ENCODE measurements around the gene TPST1. TPM values are rescaled to one million over a fixed set of nuclear protein-coding genes. Genes with fewer than 3 reads are reported as not detected.
"Not testable (repeated sequence)": the region's sequence is repeated elsewhere in the genome, so short reads cannot be mapped to it uniquely, and the experiment has no call there.

The TPST1 gene
- polyA plus RNA-seq, 4 donors: 0.22 to 8.5 (median 4.1) TPM

DNA sequence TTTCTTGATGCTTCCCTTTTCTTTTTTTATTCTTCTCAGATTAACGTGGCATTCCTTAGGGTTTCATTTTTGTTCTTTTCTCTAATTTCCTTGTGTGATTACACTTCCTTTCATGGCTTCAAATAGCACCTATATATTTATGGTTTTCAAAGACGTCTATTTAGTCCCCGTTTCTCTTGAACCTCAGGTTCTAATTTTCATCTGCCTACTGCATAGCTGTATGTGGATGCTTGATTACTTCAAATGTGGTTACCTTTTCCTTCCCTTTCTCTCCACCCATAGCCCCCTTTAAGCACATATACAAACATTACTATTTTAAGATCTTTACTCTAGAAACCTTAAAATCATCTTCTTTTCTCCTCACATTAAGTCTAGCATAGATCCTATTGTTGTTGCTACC lies 2.4 kb downstream of the TPST1 start:
- DNase-seq: no peak
- peaks cover 0 to 4% (median 2%) of the 10 kb centered on the region in 3 donors for H3K4me1 ChIP-seq (ENCODE audit: control insufficient read depth in 3 of 3, insufficient read depth in 2 of 3, low read depth in 1 of 3, low read length in 2 of 3)
- H3K27me3 ChIP-seq (ENCODE audit: control insufficient read depth in 3 of 3, insufficient read depth in 3 of 3, low read length in 3 of 3): peaks cover 0 to 8% (median 0%) of the 10 kb centered on the region in 3 donors
- H3K4me3 ChIP-seq (ENCODE audit: low read depth in 1 of 3, low read length in 3 of 3): no peak overlapping the region
- no peak for FAIRE-seq
- WGBS, 3 donors: 39 to 51% (median 40%) methylated on average over 3 of the region's 3 CpGs
- H3K36me3 ChIP-seq (ENCODE audit: control insufficient read depth in 3 of 3, insufficient read depth in 2 of 3, low read depth in 1 of 3, low read length in 3 of 3): peaks cover 0 to 2% (median 0%) of the 10 kb centered on the region in 3 donors
- H3K27ac ChIP-seq (ENCODE audit: low read depth in 1 of 3, low read length in 2 of 3): no peak overlapping the region
- no peaks in the 10 kb centered on the region for H3K9me3 ChIP-seq (ENCODE audit: control insufficient read depth in 2 of 2, insufficient read depth in 1 of 2, low read depth in 1 of 2, low read length in 1 of 2)

DNA sequence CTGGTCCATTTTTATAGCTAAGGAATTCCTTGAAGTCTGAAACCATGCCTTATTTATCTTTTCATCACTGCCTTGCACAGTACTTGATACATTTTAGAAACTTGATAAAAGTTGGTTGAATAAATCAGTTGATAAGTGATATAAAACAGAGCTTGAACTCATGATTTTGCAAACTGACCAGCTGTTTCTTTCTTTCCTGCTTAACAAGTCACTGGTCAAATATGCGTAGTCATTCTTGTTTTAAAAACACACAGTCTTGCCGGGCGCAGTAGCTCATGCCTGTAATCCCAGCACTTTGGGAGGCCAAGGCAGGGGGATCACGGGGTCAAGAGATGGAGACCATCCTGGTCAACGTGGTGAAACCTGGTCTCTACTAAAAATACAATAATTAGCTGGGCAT lies 6.3 kb downstream of the TPST1 start:
- Histone ChIP-seq H3K27ac (ENCODE audit: low read depth in 1 of 3, low read length in 2 of 3) (no peak overlapping the region), H3K36me3 (ENCODE audit: control insufficient read depth in 3 of 3, insufficient read depth in 2 of 3, low read depth in 1 of 3, low read length in 3 of 3) (peaks cover 0 to 2% (median 0%) of the 10 kb centered on the region in 3 donors)
- no peak for FAIRE-seq

DNA sequence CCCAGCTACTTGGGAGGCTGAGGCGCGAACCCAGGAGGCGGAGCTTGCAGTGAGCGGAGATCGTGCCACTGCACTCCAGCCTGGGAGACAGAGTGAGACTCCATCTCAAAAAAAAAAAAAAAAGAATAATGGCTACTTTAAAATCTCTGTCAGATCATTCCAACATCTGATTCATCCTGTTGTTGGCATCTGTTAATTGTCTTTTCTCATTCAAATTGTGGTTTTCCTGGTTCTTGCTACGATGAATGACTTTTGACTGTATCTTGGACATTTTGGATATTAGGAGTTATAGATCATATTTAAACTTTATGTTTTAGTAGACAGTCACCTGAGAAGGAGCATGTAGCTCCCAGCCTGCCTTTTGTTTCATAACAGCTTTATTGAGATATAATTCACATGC lies 8.5 kb downstream of the TPST1 start:
- H3K9me3 ChIP-seq (ENCODE audit: control insufficient read depth in 2 of 2, insufficient read depth in 1 of 2, low read depth in 1 of 2, low read length in 1 of 2): no peaks in the 10 kb centered on the region
- no peaks in the 10 kb centered on the region for H3K27me3 ChIP-seq (ENCODE audit: control insufficient read depth in 3 of 3, insufficient read depth in 3 of 3, low read length in 3 of 3)
- H3K36me3 ChIP-seq (ENCODE audit: control insufficient read depth in 3 of 3, insufficient read depth in 2 of 3, low read depth in 1 of 3, low read length in 3 of 3): peaks cover 0 to 2% (median 0%) of the 10 kb centered on the region in 3 donors
- FAIRE-seq (no peak), DNase-seq (no peak)
- no peak overlapping the region for H3K27ac ChIP-seq (ENCODE audit: low read depth in 1 of 3, low read length in 2 of 3)
- WGBS, 3 donors: 92 to 98% (median 93%) methylated on average over 4 to 6 of the region's 6 CpGs
- no peaks in the 10 kb centered on the region for H3K4me1 ChIP-seq (ENCODE audit: control insufficient read depth in 3 of 3, insufficient read depth in 2 of 3, low read depth in 1 of 3, low read length in 2 of 3)
- H3K4me3 ChIP-seq (ENCODE audit: low read depth in 1 of 3, low read length in 3 of 3): no peak overlapping the region

More for the DNA sequence above, 6.3 kb downstream of the TPST1 start:
- no peaks in the 10 kb centered on the region for H3K9me3 ChIP-seq (ENCODE audit: control insufficient read depth in 2 of 2, insufficient read depth in 1 of 2, low read depth in 1 of 2, low read length in 1 of 2)
- DNase-seq: no peak
- H3K27me3 ChIP-seq (ENCODE audit: control insufficient read depth in 3 of 3, insufficient read depth in 3 of 3, low read length in 3 of 3): no peaks in the 10 kb centered on the region
- 69 to 84% (median 79%) methylated on average over 5 of the region's 5 CpGs for WGBS, 3 donors
- no peak overlapping the region for H3K4me3 ChIP-seq (ENCODE audit: low read depth in 1 of 3, low read length in 3 of 3)
- H3K4me1 ChIP-seq (ENCODE audit: control insufficient read depth in 3 of 3, insufficient read depth in 2 of 3, low read depth in 1 of 3, low read length in 2 of 3): no peaks in the 10 kb centered on the region

DNA sequence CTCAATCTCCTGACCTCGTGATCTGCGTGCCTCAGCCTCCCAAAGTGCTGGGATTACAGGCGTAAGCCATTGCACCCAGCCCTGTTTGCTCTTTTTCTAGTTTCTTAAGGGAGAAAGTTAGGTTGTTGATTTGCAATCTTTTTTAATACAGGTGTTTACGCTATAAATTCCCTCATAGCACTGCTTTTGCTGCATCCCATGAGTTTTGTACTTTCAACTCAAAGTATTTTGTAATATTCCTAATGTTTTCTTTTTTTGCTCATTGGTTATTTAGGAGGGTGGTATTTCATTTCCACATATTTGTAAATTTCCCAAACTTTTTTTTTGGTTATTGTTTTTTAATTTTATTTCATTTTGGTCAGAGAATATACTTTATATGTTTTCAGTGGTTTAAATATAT lies 11.6 kb downstream of the TPST1 start:
- FAIRE-seq (no peak), DNase-seq (no peak)
- H3K4me3 ChIP-seq (ENCODE audit: low read depth in 1 of 3, low read length in 3 of 3): no peak overlapping the region
- 91 to 99% (median 97%) methylated on average over 4 of the region's 4 CpGs for WGBS, 3 donors
- H3K36me3 ChIP-seq (ENCODE audit: control insufficient read depth in 3 of 3, insufficient read depth in 2 of 3, low read depth in 1 of 3, low read length in 3 of 3): peaks cover 0 to under 1% (median 0%) of the 10 kb centered on the region in 3 donors
- H3K9me3 ChIP-seq (ENCODE audit: control insufficient read depth in 2 of 2, insufficient read depth in 1 of 2, low read depth in 1 of 2, low read length in 1 of 2): no peaks in the 10 kb centered on the region
- no peaks in the 10 kb centered on the region for H3K27me3 ChIP-seq (ENCODE audit: control insufficient read depth in 3 of 3, insufficient read depth in 3 of 3, low read length in 3 of 3)
- H3K27ac ChIP-seq (ENCODE audit: low read depth in 1 of 3, low read length in 2 of 3): no peak overlapping the region
- H3K4me1 ChIP-seq (ENCODE audit: control insufficient read depth in 3 of 3, insufficient read depth in 2 of 3, low read depth in 1 of 3, low read length in 2 of 3): no peaks in the 10 kb centered on the region

DNA sequence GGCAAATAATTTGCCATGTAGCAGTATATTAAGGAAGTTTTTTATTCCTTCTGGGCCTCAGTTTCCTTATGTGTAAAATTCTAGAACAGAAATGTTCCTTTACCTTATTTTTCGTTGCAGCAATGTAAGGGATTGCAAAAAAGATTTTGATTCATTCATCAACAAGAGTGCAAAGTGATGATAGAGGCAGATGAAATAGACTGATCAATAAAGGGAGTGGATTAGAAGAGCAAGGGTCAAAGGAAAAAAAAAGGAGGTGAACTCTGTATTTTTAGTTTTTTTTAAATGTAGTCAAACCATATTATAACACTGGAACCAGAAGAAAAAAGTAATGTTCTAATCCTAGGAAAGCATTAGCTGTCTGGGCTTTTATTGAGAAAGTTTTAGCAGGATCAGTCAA lies 14.7 kb downstream of the TPST1 start:
- H3K27me3 ChIP-seq (ENCODE audit: control insufficient read depth in 3 of 3, insufficient read depth in 3 of 3, low read length in 3 of 3): no peaks in the 10 kb centered on the region
- H3K4me3 ChIP-seq (ENCODE audit: low read depth in 1 of 3, low read length in 3 of 3): no peak overlapping the region
- no peak overlapping the region for H3K27ac ChIP-seq (ENCODE audit: low read depth in 1 of 3, low read length in 2 of 3)
- 21 to 56% (median 29%) methylated on average over 1 of the region's 1 CpG for WGBS, 3 donors
- no peak for FAIRE-seq
- no peaks in the 10 kb centered on the region for H3K9me3 ChIP-seq (ENCODE audit: control insufficient read depth in 2 of 2, insufficient read depth in 1 of 2, low read depth in 1 of 2, low read length in 1 of 2)
- H3K36me3 ChIP-seq (ENCODE audit: control insufficient read depth in 3 of 3, insufficient read depth in 2 of 3, low read depth in 1 of 3, low read length in 3 of 3): no peaks in the 10 kb centered on the region
- no peaks in the 10 kb centered on the region for H3K4me1 ChIP-seq (ENCODE audit: control insufficient read depth in 3 of 3, insufficient read depth in 2 of 3, low read depth in 1 of 3, low read length in 2 of 3)
- no peak for DNase-seq

DNA sequence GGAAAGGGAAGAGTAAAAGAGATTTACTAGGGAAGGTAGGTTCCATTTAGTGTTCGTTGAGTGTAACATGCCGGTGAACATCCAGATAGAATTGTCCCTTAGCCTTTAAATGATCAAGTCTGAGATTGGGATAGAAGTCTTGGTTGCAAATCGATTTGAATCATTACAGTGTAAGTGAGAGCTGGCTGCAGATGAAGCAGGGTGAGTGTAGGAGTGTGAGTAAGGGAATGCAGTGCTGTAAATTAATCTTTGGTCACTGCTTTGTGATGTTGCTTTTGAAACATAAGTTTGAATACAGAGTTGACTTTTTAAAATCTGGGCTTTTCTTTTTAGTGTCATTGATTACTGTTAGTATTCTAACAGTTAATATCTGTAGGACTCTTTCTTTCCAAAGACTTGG lies 16.3 kb downstream of the TPST1 start:
- Histone ChIP-seq H3K4me1 (ENCODE audit: control insufficient read depth in 3 of 3, insufficient read depth in 2 of 3, low read depth in 1 of 3, low read length in 2 of 3) (no peaks in the 10 kb centered on the region), H3K27ac (ENCODE audit: low read depth in 1 of 3, low read length in 2 of 3) (no peak overlapping the region), H3K9me3 (ENCODE audit: control insufficient read depth in 2 of 2, insufficient read depth in 1 of 2, low read depth in 1 of 2, low read length in 1 of 2) (no peaks in the 10 kb centered on the region), H3K36me3 (ENCODE audit: control insufficient read depth in 3 of 3, insufficient read depth in 2 of 3, low read depth in 1 of 3, low read length in 3 of 3) (no peaks in the 10 kb centered on the region), H3K27me3 (ENCODE audit: control insufficient read depth in 3 of 3, insufficient read depth in 3 of 3, low read length in 3 of 3) (no peaks in the 10 kb centered on the region), H3K4me3 (ENCODE audit: low read depth in 1 of 3, low read length in 3 of 3) (no peak overlapping the region)
- FAIRE-seq (no peak), DNase-seq (no peak)
- 78 to 84% (median 79%) methylated on average over 3 of the region's 3 CpGs for WGBS, 3 donors

DNA sequence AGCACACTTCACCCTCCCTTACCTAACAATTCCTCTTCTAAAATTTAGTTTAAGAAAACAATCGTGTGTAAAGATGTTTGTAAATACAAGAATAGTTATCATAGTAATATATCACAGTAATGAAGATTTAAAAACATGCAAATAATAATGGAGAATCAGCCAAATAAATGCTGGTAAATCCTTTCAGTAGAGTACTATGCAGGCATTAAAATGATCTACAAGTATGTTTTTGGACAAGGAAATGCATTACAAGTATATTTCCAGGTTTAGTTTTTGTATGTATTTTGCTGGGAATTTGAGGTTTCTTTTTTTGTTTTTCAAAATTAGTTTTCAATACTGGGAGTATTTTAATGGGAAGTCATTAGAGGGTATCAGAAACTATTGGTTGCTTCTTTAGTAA lies 22.7 kb downstream of the TPST1 start:
- no peak for FAIRE-seq
- H3K36me3 ChIP-seq (ENCODE audit: control insufficient read depth in 3 of 3, insufficient read depth in 2 of 3, low read depth in 1 of 3, low read length in 3 of 3): no peaks in the 10 kb centered on the region
- no peak overlapping the region for H3K4me3 ChIP-seq (ENCODE audit: low read depth in 1 of 3, low read length in 3 of 3)
- peaks cover 0 to 14% of the 10 kb centered on the region in 2 donors for H3K9me3 ChIP-seq (ENCODE audit: control insufficient read depth in 2 of 2, insufficient read depth in 1 of 2, low read depth in 1 of 2, low read length in 1 of 2)
- no peaks in the 10 kb centered on the region for H3K27me3 ChIP-seq (ENCODE audit: control insufficient read depth in 3 of 3, insufficient read depth in 3 of 3, low read length in 3 of 3)
- DNase-seq: no peak
- no peaks in the 10 kb centered on the region for H3K4me1 ChIP-seq (ENCODE audit: control insufficient read depth in 3 of 3, insufficient read depth in 2 of 3, low read depth in 1 of 3, low read length in 2 of 3)
- no peak overlapping the region for H3K27ac ChIP-seq (ENCODE audit: low read depth in 1 of 3, low read length in 2 of 3)
- 84 to 95% (median 88%) methylated on average over 1 of the region's 1 CpG for WGBS, 3 donors

DNA sequence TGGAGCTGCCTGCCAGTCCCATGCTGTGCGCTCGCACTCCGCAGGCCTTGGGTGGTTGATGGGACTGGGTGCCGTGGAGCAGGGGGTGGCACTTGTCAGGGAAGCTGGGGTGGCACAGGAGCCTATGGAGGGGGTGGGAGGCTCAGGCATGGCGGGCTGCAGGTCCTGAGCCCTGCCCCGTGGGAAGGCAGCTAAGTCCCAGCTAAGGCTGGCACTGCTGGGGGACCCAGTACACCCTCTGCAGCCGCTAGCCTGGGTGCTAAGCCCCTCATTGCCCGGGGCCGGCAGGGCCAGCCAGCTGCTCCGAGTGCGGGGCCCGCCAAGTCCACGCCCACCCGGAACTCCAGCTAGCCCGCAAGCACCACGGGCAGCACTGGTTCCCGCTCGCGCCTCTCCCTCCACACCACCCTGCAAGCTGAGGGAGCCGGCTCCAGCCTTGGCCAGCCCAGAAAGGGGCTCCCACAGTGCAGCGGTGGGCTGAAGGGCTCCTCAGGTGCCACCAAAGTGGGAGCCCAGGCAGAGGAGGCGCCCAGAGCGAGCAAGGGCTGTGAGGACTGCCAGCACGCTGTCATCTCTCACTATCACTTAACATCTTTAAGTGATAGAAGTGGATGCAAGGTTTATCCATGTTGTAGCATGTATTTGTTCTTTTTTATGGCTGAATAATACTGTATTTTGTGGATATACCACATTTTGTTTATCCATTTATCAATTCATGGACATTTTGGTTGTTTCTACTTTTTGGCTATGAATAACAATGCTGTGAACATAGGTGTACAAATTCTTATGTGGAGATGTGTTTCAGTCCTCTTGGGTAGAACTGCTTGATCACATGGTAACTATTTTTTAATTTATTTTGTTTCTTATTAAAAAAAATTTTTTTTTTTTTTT lies 26.4 kb downstream of the TPST1 start:
- not testable (repeated sequence) for DNase-seq; H3K36me3 ChIP-seq (ENCODE audit: control insufficient read depth in 3 of 3, insufficient read depth in 2 of 3, low read depth in 1 of 3, low read length in 3 of 3); H3K27me3 ChIP-seq (ENCODE audit: control insufficient read depth in 3 of 3, insufficient read depth in 3 of 3, low read length in 3 of 3); H3K4me3 ChIP-seq (ENCODE audit: low read depth in 1 of 3, low read length in 3 of 3); H3K27ac ChIP-seq (ENCODE audit: low read depth in 1 of 3, low read length in 2 of 3); FAIRE-seq; H3K4me1 ChIP-seq (ENCODE audit: control insufficient read depth in 3 of 3, insufficient read depth in 2 of 3, low read depth in 1 of 3, low read length in 2 of 3)
- 94 to 97% (median 96%) methylated on average over 21 to 24 of the region's 24 CpGs for WGBS, 3 donors
- peaks cover 0 to 14% of the 10 kb centered on the region in 2 donors for H3K9me3 ChIP-seq (ENCODE audit: control insufficient read depth in 2 of 2, insufficient read depth in 1 of 2, low read depth in 1 of 2, low read length in 1 of 2)

Data from small intestine (tissue), 7 donors.